ENCODE data around the gene NOL12.

The NOL12 gene

GRCh38 chr22:37704645-37705044, 18.5 kb downstream of the NOL12 start:
- no peak overlapping the region for H3K4me3 ChIP-seq (ENCODE audit: severe bottlenecking)
- ATAC-seq (ENCODE audit: low read depth) (no peak), DNase-seq (ENCODE audit: low spot score) (no peak)
- TF ChIP-seq CTCF (IDR thresholded peaks at IDR 0.05; ENCODE audit: poor library complexity, severe bottlenecking), result no peak
- no peaks in the 10 kb centered on the region for H3K27me3 ChIP-seq (ENCODE audit: insufficient read depth, poor library complexity, severe bottlenecking)
- no peaks in the 10 kb centered on the region for H3K36me3 ChIP-seq (ENCODE audit: low read depth)
- no peaks in the 10 kb centered on the region for H3K4me1 ChIP-seq (ENCODE audit: insufficient read depth, poor library complexity, severe bottlenecking)
- H3K27ac ChIP-seq (ENCODE audit: poor library complexity, severe bottlenecking), result no peak overlapping the region
- no peaks in the 10 kb centered on the region for H3K9me3 ChIP-seq (ENCODE audit: severe bottlenecking)

GRCh38 chr22:37705205-37705604, 19.1 kb downstream of the NOL12 start:
- H3K27me3 ChIP-seq (ENCODE audit: insufficient read depth, poor library complexity, severe bottlenecking), result no peaks in the 10 kb centered on the region
- H3K9me3 ChIP-seq (ENCODE audit: severe bottlenecking), result no peaks in the 10 kb centered on the region
- H3K4me3 ChIP-seq (ENCODE audit: severe bottlenecking), result no peak overlapping the region
- no peaks in the 10 kb centered on the region for H3K4me1 ChIP-seq (ENCODE audit: insufficient read depth, poor library complexity, severe bottlenecking)
- H3K27ac ChIP-seq (ENCODE audit: poor library complexity, severe bottlenecking), result no peak overlapping the region
- DNase-seq (ENCODE audit: low spot score), result no peak
- no peak for TF ChIP-seq CTCF (IDR thresholded peaks at IDR 0.05; ENCODE audit: poor library complexity, severe bottlenecking)
- H3K36me3 ChIP-seq (ENCODE audit: low read depth), result no peaks in the 10 kb centered on the region
- no peak for ATAC-seq (ENCODE audit: low read depth)

- DNase-seq (ENCODE audit: low spot score) (no peak), ATAC-seq (ENCODE audit: low read depth) (no peak)
- no peak overlapping the region for H3K27ac ChIP-seq (ENCODE audit: poor library complexity, severe bottlenecking)
- no peaks in the 10 kb centered on the region for H3K36me3 ChIP-seq (ENCODE audit: low read depth)
- TF ChIP-seq CTCF (IDR thresholded peaks at IDR 0.05; ENCODE audit: poor library complexity, severe bottlenecking), result no peak
- H3K4me1 ChIP-seq (ENCODE audit: insufficient read depth, poor library complexity, severe bottlenecking), result no peaks in the 10 kb centered on the region
- no peak overlapping the region for H3K4me3 ChIP-seq (ENCODE audit: severe bottlenecking)
- no peaks in the 10 kb centered on the region for H3K9me3 ChIP-seq (ENCODE audit: severe bottlenecking)
- H3K27me3 ChIP-seq (ENCODE audit: insufficient read depth, poor library complexity, severe bottlenecking), result no peaks in the 10 kb centered on the region
Observed at GRCh38 chr22:37708580-37709444, 22.7 kb downstream of the NOL12 start.

GRCh38 chr22:37709445-37709765, 23.3 kb downstream of the NOL12 start:
- H3K36me3 ChIP-seq (ENCODE audit: low read depth), result no peaks in the 10 kb centered on the region
- H3K27ac ChIP-seq (ENCODE audit: poor library complexity, severe bottlenecking), result no peak overlapping the region
- H3K4me1 ChIP-seq (ENCODE audit: insufficient read depth, poor library complexity, severe bottlenecking), result no peaks in the 10 kb centered on the region
- no peaks in the 10 kb centered on the region for H3K9me3 ChIP-seq (ENCODE audit: severe bottlenecking)
- no peak for ATAC-seq (ENCODE audit: low read depth)
- no peak overlapping the region for H3K4me3 ChIP-seq (ENCODE audit: severe bottlenecking)
- no peak for TF ChIP-seq CTCF (IDR thresholded peaks at IDR 0.05; ENCODE audit: poor library complexity, severe bottlenecking)
- H3K27me3 ChIP-seq (ENCODE audit: insufficient read depth, poor library complexity, severe bottlenecking), result no peaks in the 10 kb centered on the region
- no peak for DNase-seq (ENCODE audit: low spot score)

- no peak for TF ChIP-seq CTCF (IDR thresholded peaks at IDR 0.05; ENCODE audit: poor library complexity, severe bottlenecking)
- DNase-seq (ENCODE audit: low spot score) (no peak), ATAC-seq (ENCODE audit: low read depth) (no peak)
- Histone ChIP-seq H3K36me3 (ENCODE audit: low read depth) (no peaks in the 10 kb centered on the region), H3K4me1 (ENCODE audit: insufficient read depth, poor library complexity, severe bottlenecking) (no peaks in the 10 kb centered on the region), H3K27ac (ENCODE audit: poor library complexity, severe bottlenecking) (no peak overlapping the region), H3K9me3 (ENCODE audit: severe bottlenecking) (no peaks in the 10 kb centered on the region), H3K4me3 (ENCODE audit: severe bottlenecking) (no peak overlapping the region), H3K27me3 (ENCODE audit: insufficient read depth, poor library complexity, severe bottlenecking) (no peaks in the 10 kb centered on the region)
Observed at GRCh38 chr22:37710675-37711074, 24.5 kb downstream of the NOL12 start.

Measured in RWPE2 (cell line).